GM20431 (cell line): ENCODE data around the gene LGR4.

Experiments
- in situ Hi-C: fragments of 300-500 bp; cut with MseI, MboI; formaldehyde crosslinking; loops from one replicate; pipeline ENCODE4 v1.15.0; 2020; ENCODE audit warnings: low sequenced_read_pairs; ENCODE audit not compliant: unreplicated experiment

Gene LGR4

DNA sequence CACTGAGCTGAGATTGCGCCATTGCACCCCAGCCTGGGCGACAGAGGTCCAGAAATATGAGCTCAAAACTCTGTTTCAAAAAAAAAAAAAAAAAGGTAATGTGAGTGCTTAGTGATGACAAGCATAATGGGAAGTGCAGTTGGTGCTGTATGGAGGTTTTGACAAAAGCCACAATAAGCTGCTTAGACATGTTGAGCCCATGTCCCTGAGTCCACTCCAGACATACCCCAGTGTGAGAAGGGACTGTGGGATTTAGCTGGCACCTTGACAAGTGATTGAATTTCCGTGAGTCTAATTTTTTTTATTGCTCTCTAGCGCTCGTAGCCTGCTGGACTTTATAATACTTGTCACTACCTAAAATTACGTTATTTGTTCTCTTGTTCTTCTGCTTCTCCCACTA, 15.1 kb upstream of the LGR4 start:
- in situ Hi-C loops, result no loop called here

DNA sequence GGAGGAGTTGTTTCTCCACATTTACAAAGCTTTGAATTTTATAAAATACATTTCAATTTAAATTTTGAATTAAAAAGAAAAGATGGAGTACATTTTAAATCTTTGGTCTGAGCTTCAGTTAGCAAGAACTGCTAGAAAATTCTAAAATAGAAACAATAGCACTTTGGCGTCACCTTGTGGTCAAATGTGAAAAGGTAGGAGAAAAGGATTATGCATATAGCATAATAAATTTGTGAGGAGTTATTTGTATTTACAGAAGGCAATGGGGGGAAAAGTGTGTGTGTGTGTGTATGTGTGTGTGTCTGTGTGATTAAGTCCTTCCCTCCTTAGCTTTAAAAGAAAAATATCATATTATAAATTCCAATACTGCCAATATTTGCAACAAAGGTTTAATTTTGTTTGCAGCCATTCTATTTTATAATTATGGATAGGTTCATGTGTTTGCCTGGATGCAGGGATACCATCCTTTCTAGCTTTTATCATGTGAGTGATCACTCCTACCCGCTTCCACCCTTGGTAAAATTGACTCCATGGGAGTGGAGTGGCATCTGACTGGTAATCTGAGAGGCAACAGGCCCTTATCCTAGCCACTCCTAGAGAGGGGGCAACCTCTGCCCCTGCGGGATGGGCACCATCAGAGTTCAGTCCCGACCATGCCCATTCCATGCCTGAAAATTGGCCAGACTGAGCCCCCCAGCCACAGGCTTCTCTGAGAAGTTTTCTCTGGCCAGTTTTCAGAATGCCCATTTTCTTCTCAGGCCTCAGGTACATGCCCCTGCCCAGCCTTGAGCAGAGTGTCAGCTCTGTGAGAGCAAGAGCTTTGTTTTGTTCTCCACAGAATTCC, 13.6 kb upstream of the LGR4 start:
- in situ Hi-C loops, result no loop called here

DNA sequence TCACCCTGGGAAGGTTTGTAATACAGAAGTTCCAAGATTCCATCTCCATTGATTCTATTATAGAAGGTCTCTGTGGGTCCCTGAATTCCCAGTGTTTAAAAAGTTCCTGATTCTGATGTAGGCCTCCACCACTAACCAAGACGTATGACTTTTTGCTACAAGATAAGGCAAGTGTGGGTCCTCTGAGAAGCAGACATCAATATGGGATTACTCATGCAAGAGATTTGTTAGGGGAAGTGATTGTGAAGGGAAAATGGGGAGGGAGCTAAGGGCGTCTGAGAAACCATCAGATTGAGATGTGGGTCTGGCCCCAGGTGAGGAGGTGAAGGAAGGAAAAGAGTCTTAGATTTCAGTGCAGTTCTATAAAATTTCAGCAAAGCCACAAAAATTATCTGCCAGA, 10.2 kb upstream of the LGR4 start:
- in situ Hi-C loops, result no loop called here

DNA sequence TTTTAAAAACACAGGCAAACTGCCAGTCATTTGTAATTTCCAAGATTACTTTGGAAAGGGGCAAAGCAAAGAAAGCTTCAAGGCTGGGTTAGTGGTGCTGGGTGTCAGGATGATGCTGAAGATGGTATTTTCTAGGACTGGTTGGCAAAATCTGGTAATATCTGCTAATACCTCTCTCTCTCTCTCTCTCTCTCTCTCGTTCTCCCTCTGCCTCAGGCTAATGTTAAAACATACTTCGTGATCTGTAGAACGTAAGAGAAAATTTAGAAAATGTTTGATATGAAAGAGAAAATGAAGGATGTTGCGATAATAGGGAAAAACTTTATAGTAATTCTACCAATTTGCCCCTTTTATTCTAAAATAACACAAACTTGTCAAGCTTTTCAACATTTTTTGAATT, 9.4 kb upstream of the LGR4 start:
- in situ Hi-C loops, result no loop called here

DNA sequence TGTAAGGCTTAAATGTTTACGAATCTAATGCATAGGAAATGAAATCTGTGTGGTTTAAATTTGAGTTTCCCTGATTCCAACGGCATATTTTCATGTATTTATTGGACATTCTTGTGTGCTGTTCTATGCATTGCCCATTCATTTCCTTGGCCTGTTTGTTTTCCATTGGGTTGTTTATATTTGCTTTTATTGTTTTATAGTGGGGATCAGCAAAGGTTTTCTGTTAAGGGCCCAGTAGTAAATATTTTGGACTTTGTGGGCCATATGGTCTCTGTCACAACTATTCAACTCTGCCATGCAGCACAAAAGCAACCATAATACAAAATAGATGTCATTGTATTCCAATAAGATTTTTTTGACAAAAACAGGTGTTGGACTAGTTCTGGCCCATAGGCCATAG, 5.2 kb upstream of the LGR4 start:
- in situ Hi-C loops, result no loop called here

DNA sequence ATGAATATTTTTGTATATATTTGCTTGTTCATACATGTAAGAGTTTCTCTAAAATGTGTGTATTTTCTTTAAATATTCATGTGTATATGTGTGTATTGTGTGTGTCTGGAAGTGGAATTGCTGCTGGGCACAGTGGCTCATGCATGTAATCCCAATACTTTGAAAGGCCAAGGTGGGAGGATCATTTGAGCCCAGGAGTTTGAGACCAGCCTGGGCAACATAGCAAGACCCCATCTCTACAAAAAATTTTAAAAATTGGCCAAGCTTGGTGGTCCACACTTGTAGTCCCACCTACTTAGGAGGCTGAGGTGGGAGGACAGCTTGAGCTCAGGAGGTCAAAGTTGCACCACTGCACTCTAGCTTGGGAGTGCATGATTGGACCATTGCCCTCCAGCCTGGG, 4.7 kb upstream of the LGR4 start:
- in situ Hi-C loops, result no loop called here

DNA sequence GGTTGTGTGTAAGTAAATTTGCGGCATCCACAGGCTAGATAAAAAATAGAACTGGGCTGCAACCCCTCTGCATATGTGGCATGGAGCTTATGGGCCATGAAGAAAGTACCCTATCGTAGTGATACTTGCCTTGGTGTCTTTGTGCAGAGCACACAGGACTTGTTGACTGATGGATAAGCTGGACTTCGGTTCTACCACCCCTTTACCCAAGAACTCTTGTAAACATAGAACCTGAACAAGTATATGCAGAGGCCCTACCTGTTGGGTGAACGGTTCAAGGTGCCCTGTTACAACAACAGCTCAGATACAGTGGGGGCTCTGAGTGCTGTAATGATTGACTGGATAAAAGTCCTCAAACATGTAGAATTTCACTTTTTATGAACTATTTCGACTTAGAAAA, 3.0 kb upstream of the LGR4 start:
- in situ Hi-C loops, result no loop called here

DNA sequence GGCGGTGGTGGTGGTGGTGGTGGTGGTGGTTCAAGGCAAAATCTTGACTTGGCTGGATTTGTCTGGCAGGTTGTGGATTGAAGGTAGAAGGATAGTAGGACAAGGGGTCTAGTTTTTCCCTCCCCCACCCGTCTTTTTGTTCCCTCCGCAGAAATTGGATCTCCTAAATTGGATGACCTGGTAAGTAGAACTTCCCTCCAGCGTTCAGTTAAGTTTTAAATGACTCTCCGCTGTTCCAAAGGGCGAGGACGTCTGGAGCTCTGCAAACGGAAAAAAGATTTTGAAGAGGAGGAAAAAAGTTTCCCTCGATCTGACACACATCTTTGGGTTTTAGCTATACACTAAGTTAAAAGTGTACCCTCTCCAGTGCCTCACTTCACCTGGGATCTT, 422 bp upstream of the LGR4 start:
- in situ Hi-C loops, result no loop called here

DNA sequence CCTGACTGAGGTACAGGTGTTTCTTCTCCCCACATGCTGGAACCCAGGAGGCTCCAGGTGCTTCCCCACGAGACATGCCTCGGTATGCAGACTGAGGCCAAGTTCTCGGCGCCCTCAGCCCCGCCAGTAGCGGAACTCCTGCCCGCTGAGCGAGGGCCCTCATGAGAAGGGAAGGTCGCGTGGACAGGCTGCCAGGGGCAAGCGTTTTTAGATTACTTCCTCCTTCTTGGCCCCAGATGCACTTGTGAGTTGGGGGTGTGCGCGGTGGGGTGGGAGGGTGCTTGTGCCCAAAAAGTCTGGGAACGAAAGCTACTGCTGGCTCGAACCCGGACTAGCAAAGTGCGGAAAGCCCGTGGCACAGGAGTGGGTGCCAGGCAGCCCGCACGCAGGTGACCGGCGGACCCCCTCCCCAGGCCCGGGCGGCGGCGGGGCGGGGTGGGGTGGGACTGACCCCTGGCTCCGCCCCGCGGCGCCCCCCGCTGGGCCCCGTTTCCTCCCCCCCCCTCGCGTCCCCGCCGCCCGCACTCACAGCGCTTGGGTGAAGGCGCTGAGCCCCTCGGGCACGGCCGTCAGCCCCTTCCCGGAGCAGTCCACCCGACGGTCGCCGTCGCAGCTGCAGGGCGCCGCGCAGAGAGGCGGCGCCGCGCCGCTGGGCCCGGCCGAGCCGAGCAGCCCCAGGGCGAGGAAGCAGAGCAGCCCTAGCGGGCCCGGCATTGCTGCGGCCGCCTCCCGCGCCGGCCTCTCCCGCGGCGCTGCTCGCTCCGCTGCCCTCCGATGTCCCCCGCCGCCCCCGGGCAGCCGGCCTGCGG, 797 bp downstream of the LGR4 start:
- in situ Hi-C loops, result no loop called here

DNA sequence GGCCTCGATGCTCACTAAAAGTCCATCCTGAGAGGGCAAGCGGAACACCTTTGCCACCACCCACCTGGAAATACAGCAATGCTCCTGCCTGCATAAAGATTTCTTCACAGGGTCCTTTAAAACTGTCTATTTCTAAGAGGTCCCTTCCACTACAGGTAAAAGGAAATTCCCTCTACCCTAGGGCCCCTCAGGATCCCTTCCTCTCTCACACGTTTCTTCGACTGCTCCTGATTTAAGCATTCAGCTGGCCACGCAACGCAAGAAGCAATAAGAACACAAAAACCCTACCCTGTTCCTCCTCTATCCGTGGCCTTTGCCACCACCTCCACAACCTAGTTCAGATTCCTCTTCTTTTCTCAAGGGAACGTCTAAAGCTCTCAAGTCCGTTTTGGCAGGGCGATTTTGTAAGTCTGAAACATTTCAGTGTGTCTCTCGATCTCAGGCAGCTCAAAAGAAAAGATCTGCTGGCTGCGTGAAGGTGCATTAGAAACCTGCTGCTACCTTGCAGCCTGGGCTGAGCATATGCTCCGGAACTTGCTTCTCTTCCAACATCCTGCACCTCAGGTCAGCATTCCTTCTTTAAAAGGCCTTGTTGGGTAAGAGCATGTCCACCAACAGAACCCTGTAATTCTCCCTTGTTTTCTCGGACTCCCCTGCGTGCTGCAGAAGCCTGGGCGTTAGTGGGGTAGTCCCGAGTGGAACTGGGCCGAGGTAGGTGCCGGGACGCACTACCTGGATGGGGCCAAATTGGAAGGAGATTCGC, 1.6 kb downstream of the LGR4 start:
- in situ Hi-C loops, result no loop called here

DNA sequence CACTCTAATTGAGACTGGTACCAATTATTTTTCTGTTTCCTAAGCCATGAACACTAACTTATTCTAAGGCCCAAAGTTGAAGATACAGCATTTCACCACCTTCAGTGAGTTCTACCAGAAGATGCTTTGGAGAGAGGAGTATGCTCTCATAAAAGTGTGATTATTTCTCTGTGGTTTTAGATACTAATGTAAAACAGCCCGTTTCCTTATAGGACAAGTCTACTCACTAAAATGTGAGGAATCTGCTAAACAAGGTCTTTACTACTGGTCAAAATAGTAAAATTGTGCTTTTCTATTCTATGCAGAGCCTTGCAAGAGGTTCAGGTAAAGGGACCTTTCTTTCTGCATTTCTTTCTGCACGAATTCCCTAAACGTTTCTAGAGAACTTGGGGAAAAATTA, 2.4 kb downstream of the LGR4 start:
- in situ Hi-C loops, result no loop called here

DNA sequence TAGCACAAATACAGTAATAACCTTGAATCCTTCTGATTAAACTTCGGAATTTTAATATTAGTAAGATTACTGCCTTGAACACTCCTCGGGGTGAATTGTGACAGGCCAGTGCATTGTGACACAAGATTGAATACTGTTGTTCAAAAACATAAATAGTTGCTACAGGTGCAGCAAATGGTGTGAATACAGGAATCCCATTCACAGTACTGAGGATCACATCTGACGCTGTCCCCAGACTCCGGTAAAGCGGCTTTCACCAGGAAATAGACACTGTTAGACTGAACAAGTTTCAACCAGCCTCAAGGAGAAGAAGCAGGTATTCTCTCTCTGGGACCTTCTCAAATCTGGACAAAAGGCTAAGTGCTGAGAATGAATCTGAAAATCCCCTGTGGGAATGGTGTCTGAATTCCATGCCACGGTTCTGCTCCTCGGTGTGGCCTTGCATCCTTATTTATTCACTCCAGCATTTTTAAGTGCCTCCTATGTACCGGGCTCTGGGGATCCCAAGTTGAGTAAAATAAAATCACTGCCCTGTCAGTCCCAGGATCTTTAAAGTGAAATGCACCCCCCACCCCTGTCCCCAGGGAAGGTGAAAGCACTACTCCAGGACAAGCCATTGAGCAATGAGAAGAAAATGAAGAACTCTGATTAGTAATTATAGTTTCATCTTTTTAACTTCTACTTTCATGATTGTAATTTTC, 3.4 kb downstream of the LGR4 start:
- in situ Hi-C loops, result no loop called here

DNA sequence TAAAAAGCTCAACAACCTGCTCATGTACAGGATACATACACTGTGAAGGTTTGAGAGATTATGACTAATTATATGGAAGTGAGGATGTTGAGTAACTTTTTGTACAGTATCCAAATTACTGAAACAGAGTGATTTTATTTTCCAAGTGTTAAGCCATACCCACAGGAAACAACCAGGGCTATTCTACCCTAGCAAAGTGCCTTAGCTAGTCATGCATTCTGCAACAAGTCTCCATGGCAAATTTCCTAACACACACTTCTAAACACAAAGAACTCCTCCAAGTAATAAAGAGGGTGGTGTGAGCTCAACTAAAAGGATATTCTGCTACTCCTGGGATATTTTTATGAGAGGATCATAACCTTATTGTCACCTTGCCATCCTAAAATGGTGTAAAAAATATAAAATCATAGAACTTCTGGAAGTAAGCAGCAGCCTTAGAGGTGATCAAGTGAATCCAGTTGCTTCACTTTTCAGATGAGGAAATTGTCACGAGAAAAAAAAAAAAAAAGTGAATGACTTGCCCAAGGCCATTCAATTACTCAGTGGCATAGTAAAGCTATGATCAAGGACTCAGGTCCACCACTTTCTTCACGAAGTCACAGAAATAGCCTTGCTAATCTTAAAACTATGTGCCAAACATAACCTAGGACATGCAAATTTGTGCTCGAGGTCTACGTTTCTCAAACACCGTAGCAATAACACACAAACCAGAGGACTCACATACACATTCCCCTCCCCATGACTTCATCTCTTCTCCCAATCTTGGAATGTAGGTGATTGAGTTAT, 4.2 kb downstream of the LGR4 start:
- in situ Hi-C loops, result no loop called here

DNA sequence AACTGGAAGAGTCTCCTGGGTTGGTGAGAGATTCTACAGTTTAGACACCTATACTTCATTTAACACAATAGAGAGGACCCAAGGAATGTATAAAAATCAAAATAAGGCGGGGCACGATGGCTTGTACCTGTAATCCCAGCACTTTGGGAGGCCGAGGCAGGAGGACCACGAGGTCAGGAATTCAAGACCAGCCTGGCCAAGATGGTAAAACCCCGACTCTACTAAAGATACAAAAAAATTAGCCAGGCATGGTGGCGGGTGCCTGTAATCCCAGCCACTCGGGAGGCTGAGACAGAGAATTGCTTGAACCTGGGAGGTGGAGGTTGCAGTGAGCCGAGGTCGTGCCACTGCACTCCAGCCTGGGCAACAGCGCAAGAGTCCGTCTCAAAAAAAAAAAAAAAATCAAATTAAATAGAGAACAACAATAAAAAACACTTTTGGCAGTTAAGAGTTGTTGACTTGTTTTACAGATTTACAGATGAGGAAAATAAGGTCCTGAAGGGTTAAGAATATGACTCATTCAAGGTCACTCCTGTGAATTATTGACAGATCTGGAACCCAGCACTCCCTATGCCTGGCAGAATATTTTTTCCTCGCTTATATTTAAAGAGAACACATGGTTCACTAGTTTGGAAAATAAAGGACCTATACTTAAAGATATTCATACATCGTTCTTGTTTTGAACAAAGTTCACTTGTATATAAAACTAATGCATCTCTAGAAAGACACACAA, 5.2 kb downstream of the LGR4 start:
- in situ Hi-C loops, result no loop called here

DNA sequence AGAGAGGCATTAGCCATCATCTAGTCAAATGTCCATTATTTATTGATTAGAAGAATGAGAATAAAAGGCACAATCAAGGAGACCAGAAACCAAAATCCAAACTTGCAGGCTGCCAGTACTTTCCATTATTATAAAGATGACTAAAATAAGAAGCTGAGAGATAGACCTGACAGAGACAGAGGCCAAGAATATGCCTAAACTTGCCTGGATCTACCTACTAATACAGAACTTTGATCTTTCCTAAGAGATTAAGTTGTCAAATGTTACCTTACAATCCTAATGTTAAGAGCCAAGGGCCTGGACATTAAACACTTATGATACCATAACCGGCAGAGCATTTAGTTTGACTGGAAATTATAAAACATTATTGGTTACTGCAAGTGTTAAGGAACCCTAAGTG, 6.2 kb downstream of the LGR4 start:
- in situ Hi-C loops, result no loop called here

DNA sequence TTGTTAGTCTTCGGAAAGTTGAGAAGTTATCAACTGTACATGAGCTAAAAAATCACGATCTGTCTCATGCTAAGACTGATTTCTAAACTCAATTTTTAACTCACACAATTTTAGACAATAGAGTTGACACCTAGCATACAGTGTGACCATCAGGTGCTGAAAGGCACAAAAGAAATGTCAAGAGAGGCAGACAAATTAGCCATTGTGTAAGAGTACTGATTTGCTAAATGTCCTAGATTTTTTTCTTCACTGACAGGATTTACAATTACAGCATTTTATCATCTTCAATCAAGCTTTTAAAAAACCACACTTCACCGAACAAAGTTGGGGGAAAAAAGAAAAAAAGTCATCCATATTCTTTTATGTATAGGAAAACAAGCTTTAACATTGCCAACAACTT, 7.0 kb downstream of the LGR4 start:
- in situ Hi-C loops, result no loop called here

DNA sequence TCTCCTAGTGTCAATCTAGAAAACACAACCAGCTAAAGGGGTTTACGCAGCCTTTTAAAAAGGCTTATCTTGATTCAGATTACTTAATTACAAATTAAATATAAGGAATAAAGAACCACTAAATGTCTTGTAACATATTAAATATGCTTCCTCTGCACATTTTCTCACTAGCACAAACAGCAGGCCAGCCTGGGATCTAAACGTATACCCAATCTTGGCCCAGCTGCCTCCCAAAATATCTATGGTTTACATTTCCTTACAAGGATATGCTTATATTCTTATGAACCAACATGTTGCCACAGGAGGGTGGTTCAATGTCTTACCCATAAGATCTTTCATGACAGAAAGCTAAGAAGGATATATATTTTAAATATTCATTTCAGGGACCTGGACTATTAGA, 7.7 kb downstream of the LGR4 start:
- in situ Hi-C loops, result no loop called here

DNA sequence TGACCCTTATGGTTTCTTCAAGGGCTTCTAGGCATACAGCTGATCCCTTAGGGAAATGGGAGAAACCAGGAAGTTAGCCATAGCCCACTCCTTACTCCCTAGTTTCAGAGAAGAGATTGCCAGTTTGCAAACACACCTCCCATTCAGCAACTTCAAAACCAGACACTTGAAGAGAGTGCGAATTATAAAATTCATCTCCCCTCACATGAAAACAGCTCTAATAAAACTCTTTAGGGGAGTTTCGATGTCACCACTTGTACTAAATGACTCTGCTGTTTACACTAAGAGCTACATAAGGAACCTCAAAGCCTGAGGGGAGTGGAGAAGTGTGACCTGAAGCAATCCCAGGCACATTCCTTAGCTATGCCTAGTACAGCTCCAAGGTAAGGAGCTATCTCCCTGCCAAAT, 8.3 kb downstream of the LGR4 start:
- in situ Hi-C loops, result no loop called here

DNA sequence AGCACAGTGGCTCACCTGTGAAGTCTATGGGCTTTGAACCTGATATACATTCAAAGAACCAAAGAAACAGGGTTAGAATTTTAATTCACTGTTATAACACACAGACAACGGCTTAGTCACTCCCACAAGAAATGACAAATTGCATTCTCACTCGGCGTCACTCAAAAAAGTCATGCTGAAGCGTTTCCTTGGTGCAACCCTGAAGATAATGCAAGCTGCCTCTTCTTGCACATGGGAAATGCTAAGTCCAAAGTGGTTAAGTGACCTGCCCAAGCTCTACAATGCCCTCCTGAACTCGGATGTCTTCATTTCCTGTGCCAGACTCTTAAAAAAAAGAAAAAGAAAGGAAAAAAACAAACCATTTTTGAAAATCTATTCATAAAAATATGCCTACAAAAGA, 10.0 kb downstream of the LGR4 start:
- in situ Hi-C loops, result no loop called here
